ENCODE results near the gene CLIC6. TPM values are rescaled to one million over a fixed set of nuclear protein-coding genes. Genes with fewer than 3 reads are reported as not detected.

The CLIC6 gene
- polyA plus RNA-seq, 1 donor (not counting 4 experiments of a cell fraction or from before 2014, with no cell fraction given) = not detected

DNA sequence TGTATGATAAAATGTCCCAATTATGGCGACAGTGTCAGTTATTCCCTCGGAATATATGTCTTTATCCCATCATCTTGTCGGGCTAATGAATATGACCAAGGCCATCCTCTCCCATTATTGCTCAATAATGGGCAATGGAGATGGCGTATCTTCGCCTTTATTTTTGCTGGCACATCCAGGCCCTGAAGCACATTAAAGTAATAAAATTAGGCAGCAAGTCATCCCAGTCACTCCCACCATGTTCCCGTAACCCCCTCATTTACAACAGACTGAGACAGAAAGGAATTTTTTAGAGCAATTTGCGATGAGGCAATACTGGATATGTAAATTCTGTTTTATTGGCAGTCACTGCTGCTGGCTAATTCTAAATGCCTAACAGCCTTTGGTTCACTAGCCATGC lies 35.3 kb downstream of the CLIC6 start:
- peak; percentile 23 for FAIRE-seq
- peak overlapping the region; percentile 8 for H2AFZ ChIP-seq (ENCODE audit: control insufficient read depth, low read length)

DNA sequence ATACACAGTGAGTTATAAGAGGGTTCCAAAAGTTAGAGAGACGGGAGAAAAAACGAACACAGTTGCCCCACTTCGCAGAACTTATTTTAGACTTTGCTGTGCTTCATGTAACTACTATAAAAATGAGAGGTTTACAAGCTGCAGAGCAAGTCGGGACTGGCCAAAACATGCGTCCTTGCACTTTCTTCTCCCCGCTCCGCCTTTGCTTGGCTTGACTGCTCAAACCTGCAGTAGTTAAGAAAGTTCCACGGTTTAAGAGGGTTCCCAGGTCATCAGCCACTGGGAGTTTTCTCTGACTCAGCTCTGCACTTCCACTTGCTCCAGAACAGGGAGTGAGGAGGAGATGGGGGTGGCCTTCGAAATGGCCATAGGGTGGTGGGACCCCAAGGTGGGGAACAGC lies 36.2 kb downstream of the CLIC6 start:
- dilution Hi-C loops (cut with MboI; ENCODE audit: extremely low pct_ligation_motif_present, low sequenced_read_pairs) = no loop called here
- no peak for TF ChIP-seq EZH2 (IDR thresholded peaks at IDR 0.05; ENCODE audit: low read length)
- TF ChIP-seq, protein P1, sequence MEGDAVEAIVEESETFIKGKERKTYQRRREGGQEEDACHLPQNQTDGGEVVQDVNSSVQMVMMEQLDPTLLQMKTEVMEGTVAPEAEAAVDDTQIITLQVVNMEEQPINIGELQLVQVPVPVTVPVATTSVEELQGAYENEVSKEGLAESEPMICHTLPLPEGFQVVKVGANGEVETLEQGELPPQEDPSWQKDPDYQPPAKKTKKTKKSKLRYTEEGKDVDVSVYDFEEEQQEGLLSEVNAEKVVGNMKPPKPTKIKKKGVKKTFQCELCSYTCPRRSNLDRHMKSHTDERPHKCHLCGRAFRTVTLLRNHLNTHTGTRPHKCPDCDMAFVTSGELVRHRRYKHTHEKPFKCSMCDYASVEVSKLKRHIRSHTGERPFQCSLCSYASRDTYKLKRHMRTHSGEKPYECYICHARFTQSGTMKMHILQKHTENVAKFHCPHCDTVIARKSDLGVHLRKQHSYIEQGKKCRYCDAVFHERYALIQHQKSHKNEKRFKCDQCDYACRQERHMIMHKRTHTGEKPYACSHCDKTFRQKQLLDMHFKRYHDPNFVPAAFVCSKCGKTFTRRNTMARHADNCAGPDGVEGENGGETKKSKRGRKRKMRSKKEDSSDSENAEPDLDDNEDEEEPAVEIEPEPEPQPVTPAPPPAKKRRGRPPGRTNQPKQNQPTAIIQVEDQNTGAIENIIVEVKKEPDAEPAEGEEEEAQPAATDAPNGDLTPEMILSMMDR (optimal IDR thresholded peaks at IDR 0.05 in 1 of 3, IDR thresholded peaks at IDR 0.05 in 1 of 3, conservative IDR thresholded peaks at IDR 0.05 in 1 of 3; ENCODE audit: extremely low read depth in 1 of 3, insufficient read depth in 2 of 3, low read length in 3 of 3) = no peak
- no peaks in the 10 kb centered on the region for H3K9me1 ChIP-seq (ENCODE audit: control insufficient read depth, extremely low read depth, insufficient read depth, low read length)
- no peaks in the 10 kb centered on the region for H3K27me3 ChIP-seq (ENCODE audit: control insufficient read depth, extremely low read depth, insufficient read depth, low read length)
- peak overlapping the region; percentile 33 for H3K9ac ChIP-seq (ENCODE audit: control insufficient read depth, extremely low read depth, insufficient read depth, low read length)
- peak; percentile 40 for DNase-seq (ENCODE audit: low read depth, low spot score)
- no peaks in the 10 kb centered on the region for H3K36me3 ChIP-seq (ENCODE audit: control insufficient read depth in 2 of 2, extremely low read depth in 1 of 2, insufficient read depth in 2 of 2, low read length in 2 of 2)
- peak overlapping the region in 2 of 3 experiments; percentile 32 to 59 for H3K4me3 ChIP-seq (ENCODE audit: control insufficient read depth in 2 of 3, extremely low read depth in 1 of 3, insufficient read depth in 2 of 3, low read depth in 1 of 3, low read length in 3 of 3)
- peak; percentile 97 for FAIRE-seq
- no peaks in the 10 kb centered on the region for H3K9me3 ChIP-seq (ENCODE audit: control insufficient read depth, low read depth, low read length)
- no peak overlapping the region for H3K27ac ChIP-seq (ENCODE audit: control insufficient read depth, insufficient read depth, low read length)
- no peaks in the 10 kb centered on the region for H4K20me1 ChIP-seq (ENCODE audit: control insufficient read depth, extremely low read depth, insufficient read depth, low read length)
- peaks cover 24% of the 10 kb centered on the region for H3K4me1 ChIP-seq (ENCODE audit: control insufficient read depth, extremely low read depth, insufficient read depth, low read length)
- H3K4me2 ChIP-seq (ENCODE audit: control insufficient read depth, extremely low read depth, insufficient read depth, low read depth, low read length) = peak overlapping the region; percentile 90
- peak overlapping the region; percentile 84 for H2AFZ ChIP-seq (ENCODE audit: control insufficient read depth, low read length)
- no peaks in the 10 kb centered on the region for H3K79me2 ChIP-seq (ENCODE audit: control insufficient read depth, insufficient read depth, low read length)

More for the DNA sequence above, 35.3 kb downstream of the CLIC6 start:
- H3K79me2 ChIP-seq (ENCODE audit: control insufficient read depth, insufficient read depth, low read length) = no peaks in the 10 kb centered on the region
- TF ChIP-seq EZH2 (IDR thresholded peaks at IDR 0.05; ENCODE audit: low read length) = no peak
- dilution Hi-C loops (cut with MboI; ENCODE audit: extremely low pct_ligation_motif_present, low sequenced_read_pairs) = no loop called here
- H3K9me1 ChIP-seq (ENCODE audit: control insufficient read depth, extremely low read depth, insufficient read depth, low read length) = no peaks in the 10 kb centered on the region
- peaks cover 24% of the 10 kb centered on the region for H3K4me1 ChIP-seq (ENCODE audit: control insufficient read depth, extremely low read depth, insufficient read depth, low read length)
- H3K36me3 ChIP-seq (ENCODE audit: control insufficient read depth in 2 of 2, extremely low read depth in 1 of 2, insufficient read depth in 2 of 2, low read length in 2 of 2) = no peaks in the 10 kb centered on the region
- no peak overlapping the region for H3K9ac ChIP-seq (ENCODE audit: control insufficient read depth, extremely low read depth, insufficient read depth, low read length)
- no peak for DNase-seq (ENCODE audit: low read depth, low spot score)
- no peak overlapping the region for H3K4me3 ChIP-seq (ENCODE audit: control insufficient read depth in 2 of 3, extremely low read depth in 1 of 3, insufficient read depth in 2 of 3, low read depth in 1 of 3, low read length in 3 of 3)
- no peak overlapping the region for H3K27ac ChIP-seq (ENCODE audit: control insufficient read depth, insufficient read depth, low read length)
- H3K9me3 ChIP-seq (ENCODE audit: control insufficient read depth, low read depth, low read length) = no peaks in the 10 kb centered on the region
- H3K4me2 ChIP-seq (ENCODE audit: control insufficient read depth, extremely low read depth, insufficient read depth, low read depth, low read length) = peak overlapping the region; percentile 90
- no peaks in the 10 kb centered on the region for H3K27me3 ChIP-seq (ENCODE audit: control insufficient read depth, extremely low read depth, insufficient read depth, low read length)
- H4K20me1 ChIP-seq (ENCODE audit: control insufficient read depth, extremely low read depth, insufficient read depth, low read length) = no peaks in the 10 kb centered on the region

DNA sequence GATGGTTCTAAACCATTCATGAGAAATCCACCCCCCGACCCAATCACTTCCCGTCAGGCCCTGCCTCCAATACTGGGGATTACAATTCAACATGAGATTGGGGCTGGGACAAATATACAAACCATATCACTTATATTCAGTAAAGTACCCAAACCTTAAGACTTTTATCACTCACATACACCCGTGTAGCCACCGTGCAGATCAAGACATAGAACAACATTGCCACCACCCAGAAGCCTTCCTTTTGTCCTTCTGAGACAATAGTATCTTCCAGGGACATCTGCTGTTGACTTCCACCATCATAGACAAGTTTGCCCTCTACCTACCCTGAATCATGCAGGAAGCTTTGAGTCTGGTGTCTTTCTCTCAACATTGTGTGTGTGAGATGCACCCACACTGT lies 37.5 kb downstream of the CLIC6 start:
- H3K4me2 ChIP-seq (ENCODE audit: control insufficient read depth, extremely low read depth, insufficient read depth, low read depth, low read length) = no peak overlapping the region
- H4K20me1 ChIP-seq (ENCODE audit: control insufficient read depth, extremely low read depth, insufficient read depth, low read length) = no peaks in the 10 kb centered on the region
- no peaks in the 10 kb centered on the region for H3K79me2 ChIP-seq (ENCODE audit: control insufficient read depth, insufficient read depth, low read length)
- no peaks in the 10 kb centered on the region for H3K27me3 ChIP-seq (ENCODE audit: control insufficient read depth, extremely low read depth, insufficient read depth, low read length)
- no peaks in the 10 kb centered on the region for H3K9me3 ChIP-seq (ENCODE audit: control insufficient read depth, low read depth, low read length)
- H3K9ac ChIP-seq (ENCODE audit: control insufficient read depth, extremely low read depth, insufficient read depth, low read length) = no peak overlapping the region
- H2AFZ ChIP-seq (ENCODE audit: control insufficient read depth, low read length) = no peak overlapping the region
- H3K4me3 ChIP-seq (ENCODE audit: control insufficient read depth in 2 of 3, extremely low read depth in 1 of 3, insufficient read depth in 2 of 3, low read depth in 1 of 3, low read length in 3 of 3) = no peak overlapping the region
- no peaks in the 10 kb centered on the region for H3K36me3 ChIP-seq (ENCODE audit: control insufficient read depth in 2 of 2, extremely low read depth in 1 of 2, insufficient read depth in 2 of 2, low read length in 2 of 2)
- H3K27ac ChIP-seq (ENCODE audit: control insufficient read depth, insufficient read depth, low read length) = no peak overlapping the region
- H3K9me1 ChIP-seq (ENCODE audit: control insufficient read depth, extremely low read depth, insufficient read depth, low read length) = no peaks in the 10 kb centered on the region
- DNase-seq (ENCODE audit: low read depth, low spot score) (no peak), FAIRE-seq (peak; percentile 53)
- dilution Hi-C loops (cut with MboI; ENCODE audit: extremely low pct_ligation_motif_present, low sequenced_read_pairs) = no loop called here
- H3K4me1 ChIP-seq (ENCODE audit: control insufficient read depth, extremely low read depth, insufficient read depth, low read length) = peaks cover 24% of the 10 kb centered on the region
- TF ChIP-seq, protein P1 (optimal IDR thresholded peaks at IDR 0.05 in 1 of 3, IDR thresholded peaks at IDR 0.05 in 1 of 3, conservative IDR thresholded peaks at IDR 0.05 in 1 of 3; ENCODE audit: extremely low read depth in 1 of 3, insufficient read depth in 2 of 3, low read length in 3 of 3) = no peak
- no peak for TF ChIP-seq EZH2 (IDR thresholded peaks at IDR 0.05; ENCODE audit: low read length)

Data from keratinocyte (primary cell).